Transverse colon (tissue), 3 donors: ENCODE results near the gene CHTF18.

Experiments used
- CTCF ChIP-seq, 5 experiments: fragments of 200-600 bp in 3 of 5; fragments of 450-650 bp in 2 of 5; sonication (generic) in 3 of 5; IDR thresholded peaks; 1 replicate in 2 of 5; 2 replicates in 3 of 5; pipeline ENCODE4 v1.5.1; 2016 to 2017; ENCODE audit warnings: antibody characterized with exemption in 5 of 5, inconsistent platforms in 3 of 5, mild to moderate bottlenecking in 2 of 5, moderate library complexity in 1 of 5
- EP300 ChIP-seq: sonication (generic); formaldehyde crosslinking; IDR thresholded peaks from one replicate; pipeline ENCODE4 v1.6.1; 2017; ENCODE audit warnings: antibody characterized with exemption, low read depth
- POLR2A ChIP-seq: fragments of 450-650 bp; IDR thresholded peaks from one replicate; pipeline ENCODE4 v1.6.1; 2016; ENCODE audit warnings: antibody characterized with exemption, mild to moderate bottlenecking, moderate library complexity

DNA sequence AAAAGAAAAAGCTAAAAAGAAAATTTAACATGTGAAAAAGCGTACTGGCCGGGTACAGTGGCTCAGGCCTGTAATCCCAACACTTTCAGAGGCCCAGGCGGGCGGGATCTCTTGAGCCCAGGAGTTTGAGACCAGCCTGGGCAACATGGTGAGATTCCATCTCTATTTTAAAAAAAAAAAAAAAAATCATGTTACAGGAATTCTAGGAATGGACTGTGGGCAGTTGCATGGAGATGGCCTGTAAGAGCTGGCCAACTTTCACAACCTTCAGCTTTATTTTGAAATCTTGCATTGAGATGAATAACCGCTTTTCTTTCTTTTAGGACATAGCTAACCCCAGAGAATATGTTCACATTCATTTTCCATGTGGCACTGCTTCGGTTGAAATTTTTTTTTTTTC lies 39.4 kb upstream of the CHTF18 start:
- TF ChIP-seq CTCF (IDR thresholded peaks at IDR 0.05) (no peak), POLR2A (no peak), EP300 (no peak)
